K562 (cell line): Measurements from ENCODE around the gene ERBB3. TPM values are rescaled to one million over a fixed set of nuclear protein-coding genes. Genes with fewer than 3 reads are reported as not detected.

Source experiments
- BHLHE40 ChIP-seq: IDR thresholded peaks from 2 replicates; pipeline ENCODE4 v1.6.1; 2011; ENCODE audit warnings: low read length, improper control_type of control experiment
- HMGXB4 ChIP-seq: sonication (generic); formaldehyde crosslinking; IDR thresholded peaks from 2 replicates; pipeline ENCODE4 v1.8.1; 2023; ENCODE audit warnings: mild to moderate bottlenecking, missing genetic modification reagents
- KDM5B ChIP-seq: fragments of 200-600 bp; sonication (generic); IDR thresholded peaks from 2 replicates; pipeline ENCODE4 v1.6.1; 2012; ENCODE audit warnings: low read depth, mild to moderate bottlenecking, moderate library complexity, low read length, control low read depth, inconsistent platforms; ENCODE audit not compliant: insufficient replicate concordance
- KLF6 ChIP-seq: fragments of 250-450 bp; sonication (Bioruptor Pico); IDR thresholded peaks from 2 replicates; pipeline ENCODE4 v1.4.0; 2020; ENCODE audit warnings: mild to moderate bottlenecking, moderate library complexity, borderline replicate concordance
- MAX ChIP-seq: sonication (generic); formaldehyde crosslinking; IDR thresholded peaks from 2 replicates; pipeline ENCODE4 v1.9.0; 2022; ENCODE audit warnings: mild to moderate bottlenecking, missing genetic modification reagents
- MITF ChIP-seq: IDR thresholded peaks from 2 replicates; pipeline ENCODE4 v1.6.1; 2014; ENCODE audit warnings: antibody characterized with exemption
- MYBL2 ChIP-seq, 2 experiments: fragments of 450-650 bp in 1 of 2; sonication (generic) in 1 of 2; formaldehyde crosslinking in 1 of 2; IDR thresholded peaks; 2 replicates each; pipeline versions ENCODE4 v1.6.1 to v1.8.1; 2017 to 2022; ENCODE audit warnings: borderline replicate concordance in 1 of 2, inconsistent platforms in 1 of 2, low read depth in 1 of 2, mild to moderate bottlenecking in 1 of 2, missing genetic modification reagents in 1 of 2, moderate library complexity in 1 of 2
- SMARCB1 ChIP-seq: IDR thresholded peaks from 2 replicates; pipeline ENCODE4 v1.6.1; 2011; ENCODE audit warnings: improper control_type of control experiment, low read depth; ENCODE audit not compliant: insufficient read length
- SMC3 ChIP-seq: conservative IDR thresholded peaks from 2 replicates; pipeline ENCODE4 v1.6.1; 2011; ENCODE audit warnings: low read depth, low read length, improper control_type of control experiment; ENCODE audit not compliant: insufficient read depth
- TGIF2 ChIP-seq: sonication (generic); formaldehyde crosslinking; IDR thresholded peaks from 2 replicates; pipeline ENCODE4 v1.8.1; 2022; ENCODE audit warnings: mild to moderate bottlenecking, missing genetic modification reagents, moderate library complexity
- YY1 ChIP-seq, 3 experiments: IDR thresholded peaks; 2 replicates each; pipeline ENCODE4 v1.6.1; 2011; ENCODE audit warnings: low read length in 2 of 3, mild to moderate bottlenecking in 2 of 3, moderate library complexity in 2 of 3, borderline replicate concordance in 1 of 3, control low read depth in 1 of 3, low read depth in 1 of 3; ENCODE audit not compliant: insufficient read depth in 3 of 3, insufficient replicate concordance in 2 of 3, control insufficient read depth in 1 of 3, insufficient read length in 1 of 3; ENCODE audit errors: extremely low read depth in 1 of 3
- ZEB2 ChIP-seq: fragments of 450-650 bp; IDR thresholded peaks from 2 replicates; pipeline ENCODE4 v1.6.1; 2016
- ZFP91 ChIP-seq: sonication (generic); formaldehyde crosslinking; IDR thresholded peaks from 2 replicates; pipeline ENCODE4 v1.8.0; 2022; ENCODE audit warnings: mild to moderate bottlenecking, missing genetic modification reagents
- ZNF311 ChIP-seq: fragments of 250-450 bp; sonication (Bioruptor Pico); IDR thresholded peaks from 2 replicates; pipeline ENCODE4 v1.4.0; 2020; ENCODE audit warnings: mild to moderate bottlenecking, moderate library complexity
- polyA plus RNA-seq, 8 experiments: library from polyadenylated mRNA; depleted of rRNA in 4 of 8; stranded (reverse) in 5 of 8; unstranded in 3 of 8; fragments of >200 nt; fragmentation: Nextera tagmentation in 2 of 8; fragmentation: Illumina TruSeq in 1 of 8; extraction: Ambion mirVana in 2 of 8; extraction: Trizol in 1 of 8; gene quantifications; 2 replicates each; pipeline versions ENCODE4 v1.2.1 to v1.2.3, GENCODE V29; 2011 to 2014; ENCODE audit warnings: inconsistent platforms in 1 of 8, missing spikeins in 1 of 8
- total RNA-seq, 7 experiments: library from RNA; depleted of rRNA in 6 of 7; stranded (reverse); fragments of >200 nt in 6 of 7; fragmentation: Illumina TruSeq in 2 of 7; extraction: Trizol in 2 of 7; gene quantifications; 2 replicates each; pipeline versions ENCODE4 v1.2.1 to v1.2.3, GENCODE V29; 2011 to 2021; ENCODE audit warnings: low replicate concordance in 1 of 7

ERBB3 gene
- total and polyA plus RNA-seq, 9 of the 15 experiments (the other 6 are each of a cell fraction or from before 2014, with no cell fraction given): 1.5 to 5.4 (median 3.8) TPM

- TF ChIP-seq KLF6 (CRISPR knock-in tag) (peak; percentile 91), ZFP91 (no peak), SMARCB1 (no peak), TGIF2 (CRISPR knock-in tag) (no peak), SMC3 (no peak), MITF (no peak), YY1 (IDR thresholded peaks at IDR 0.05; ENCODE audit: borderline replicate concordance in 1 of 3, control insufficient read depth in 1 of 3, extremely low read depth in 1 of 3, insufficient read depth in 3 of 3, insufficient read length in 1 of 3, insufficient replicate concordance in 2 of 3, low read depth in 1 of 3, low read length in 2 of 3) (peak in 2 of 3 experiments; percentile 12 to 38), BHLHE40 (peak; percentile 64), ZEB2 (no peak), MYBL2 (IDR thresholded peaks at IDR 0.05; ENCODE audit: low read depth) (no peak), MYBL2 (CRISPR knock-in tag; IDR thresholded peaks at IDR 0.05; ENCODE audit: borderline replicate concordance) (no peak), MAX (CRISPR knock-in tag) (peak; percentile 33; the same call in 1 of the 2 replicates), ZNF311 (CRISPR knock-in tag) (no peak), HMGXB4 (no peak), KDM5B (peak; percentile 68)
These were observed 49.4 kb downstream of the ERBB3 start (continued) for GRCh38 chr12:56129206-56129941.
